HG03342 (cell line): ENCODE results near the gene LOXL3.
"Not testable (repeated sequence)": the region's sequence is repeated elsewhere in the genome, so short reads cannot be mapped to it uniquely, and the experiment has no call there.

Experiments used
- ATAC-seq: cut with Tn5 transposase; IDR thresholded peaks from one replicate; pipeline ENCODE4 v1.9.1; 2021; ENCODE audit warnings: mild to moderate bottlenecking, moderate library complexity; ENCODE audit not compliant: unreplicated experiment

Gene LOXL3

DNA sequence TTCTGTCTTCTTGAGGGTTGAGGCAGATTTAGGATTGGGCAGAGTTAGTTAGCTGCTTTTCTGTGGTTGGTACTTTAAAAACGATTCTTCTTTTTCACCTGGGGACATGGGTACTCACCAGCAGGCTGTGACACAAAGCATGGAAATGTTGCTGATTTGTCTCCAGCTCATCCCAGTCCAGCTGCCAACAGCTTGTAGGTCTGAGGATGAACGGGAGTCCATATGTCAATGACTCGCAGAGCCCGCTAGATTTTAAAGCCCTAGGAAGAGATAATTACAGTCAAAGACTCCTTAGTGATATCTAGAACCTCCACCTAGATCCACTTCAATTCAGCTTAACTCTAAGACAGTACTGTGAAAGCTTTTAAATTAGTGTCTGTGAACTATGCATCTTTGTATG lies 21.6 kb upstream of the LOXL3 start:
- no peak for ATAC-seq

DNA sequence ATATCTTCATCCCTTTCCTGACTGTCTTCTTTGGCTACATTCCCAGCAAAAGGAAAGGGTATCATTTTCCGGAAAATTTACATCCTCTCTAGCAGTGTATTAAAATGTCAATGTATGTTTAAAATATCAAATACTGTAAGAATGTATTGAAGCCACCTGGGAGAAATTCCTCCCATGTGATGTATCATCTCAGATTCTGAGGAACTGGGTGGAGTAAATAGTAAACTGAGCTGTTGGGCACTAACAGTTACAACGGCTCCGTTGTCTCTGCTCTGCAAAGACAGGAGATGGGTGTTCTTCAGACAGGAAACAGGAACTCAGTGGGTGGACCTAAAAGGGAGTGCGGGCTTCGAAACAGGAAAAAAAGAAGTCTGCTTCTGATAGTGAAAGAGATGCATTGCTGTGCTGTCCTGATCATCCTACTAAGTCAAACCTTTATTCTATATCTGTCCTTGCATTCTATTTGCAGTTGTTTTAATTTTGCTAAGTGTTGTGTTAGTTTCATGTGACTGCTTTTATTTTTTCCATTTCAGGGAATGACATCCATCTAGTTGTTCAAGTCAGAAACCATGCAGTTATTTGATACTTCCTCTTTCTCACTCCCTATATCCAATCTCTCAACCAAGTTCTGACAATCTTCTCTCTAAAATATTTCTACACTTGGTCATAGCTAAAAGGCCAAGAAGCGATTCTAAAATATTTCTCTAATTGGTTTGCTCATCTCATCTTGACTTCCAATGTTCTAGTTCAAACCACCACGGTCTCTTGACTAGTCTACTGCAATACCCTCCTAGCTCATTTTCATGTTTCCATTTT lies 20.2 kb upstream of the LOXL3 start:
- ATAC-seq, result peak; percentile 44

DNA sequence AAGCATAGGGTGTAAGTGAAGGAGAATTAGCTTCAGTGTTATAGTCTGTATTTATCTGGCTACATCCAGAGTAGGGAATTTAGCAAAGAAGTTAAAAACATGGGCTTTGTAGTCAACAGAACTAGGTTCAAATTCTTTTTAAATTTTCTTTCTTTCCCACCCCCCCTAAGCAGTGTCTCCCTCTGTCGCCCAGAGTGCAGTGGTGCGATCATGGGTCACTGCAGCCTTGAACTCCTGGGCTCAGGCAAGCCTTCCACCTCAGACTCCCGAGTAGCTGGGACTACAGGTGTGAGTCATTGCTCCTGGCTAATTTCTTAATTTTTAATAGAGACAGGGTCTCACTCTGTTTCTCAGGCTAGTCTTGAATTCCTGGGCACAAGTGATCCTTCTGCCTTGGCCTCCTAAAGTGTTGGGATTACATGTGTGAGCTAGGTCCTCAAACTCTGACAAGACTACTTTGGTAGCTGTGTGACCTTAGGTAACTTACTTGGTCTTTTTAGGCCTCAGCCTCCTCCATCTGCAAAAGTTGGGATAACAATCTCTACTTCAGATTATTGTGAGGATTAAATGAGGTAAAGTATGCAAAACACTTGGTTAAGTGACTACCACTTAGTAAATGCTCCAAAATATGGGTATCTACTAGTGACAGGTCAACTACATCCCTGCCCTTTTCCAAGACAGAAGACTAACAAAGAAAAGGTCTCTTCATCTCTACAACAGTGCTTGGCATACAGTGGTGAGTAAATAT lies 18.6 kb upstream of the LOXL3 start:
- ATAC-seq, result no peak

DNA sequence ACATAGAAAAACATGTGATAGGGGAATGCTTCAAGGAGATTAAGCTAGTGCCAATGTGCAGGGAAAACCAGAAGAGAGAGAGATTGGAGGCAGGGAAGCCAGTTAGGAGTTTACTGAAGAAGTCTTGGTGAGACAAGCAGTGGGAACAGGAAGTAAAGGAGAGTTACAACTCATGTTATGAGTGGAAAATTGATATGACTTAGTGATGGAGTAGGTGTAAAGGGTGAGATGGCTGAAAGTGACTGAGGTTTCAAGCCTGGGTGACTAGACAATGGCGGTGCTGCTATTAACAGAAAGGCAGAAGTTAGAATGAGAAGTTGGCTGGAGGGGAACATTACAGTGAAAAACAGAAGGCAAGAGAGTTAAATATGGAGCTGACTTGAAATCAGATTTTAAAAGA lies 17.3 kb upstream of the LOXL3 start:
- ATAC-seq, result peak; percentile 69

DNA sequence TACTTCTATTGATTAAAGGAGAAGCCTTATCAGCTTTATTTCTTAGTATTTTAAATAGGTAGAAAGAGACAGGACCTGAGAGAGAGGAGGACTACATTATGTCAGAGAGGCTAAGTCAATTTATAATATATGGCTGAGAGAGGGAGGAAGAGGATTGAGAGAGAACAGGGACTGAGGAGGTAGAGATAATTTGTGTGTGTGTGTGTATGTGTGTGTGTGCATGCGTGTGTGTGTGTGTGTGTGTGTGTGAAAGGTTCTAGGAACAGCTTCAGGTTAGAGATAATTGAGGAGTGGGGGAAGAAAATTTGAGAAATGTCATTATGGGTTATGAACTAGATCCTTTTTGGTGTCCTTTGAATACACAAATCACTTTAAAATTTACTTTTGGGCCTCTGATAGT lies 15.9 kb upstream of the LOXL3 start:
- ATAC-seq, result no peak

DNA sequence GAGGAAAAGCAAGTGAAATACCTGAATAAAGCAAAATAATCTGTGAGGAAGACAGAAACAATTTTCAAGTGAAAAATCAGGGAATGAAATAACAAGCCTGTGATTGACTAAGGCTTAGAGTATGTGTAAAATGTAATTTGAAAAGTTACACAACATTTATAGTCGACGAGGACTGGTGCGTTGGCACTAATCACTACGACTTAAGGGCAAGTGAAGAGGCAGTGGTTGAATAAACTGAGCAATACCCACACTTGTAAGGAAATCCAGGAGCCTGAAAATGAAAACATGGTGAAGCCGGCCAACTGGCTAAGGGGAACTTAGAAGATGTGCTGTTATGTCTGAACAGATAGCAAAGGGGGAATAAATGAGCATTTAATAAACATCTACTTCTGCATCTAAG lies 14.1 kb upstream of the LOXL3 start:
- no peak for ATAC-seq

DNA sequence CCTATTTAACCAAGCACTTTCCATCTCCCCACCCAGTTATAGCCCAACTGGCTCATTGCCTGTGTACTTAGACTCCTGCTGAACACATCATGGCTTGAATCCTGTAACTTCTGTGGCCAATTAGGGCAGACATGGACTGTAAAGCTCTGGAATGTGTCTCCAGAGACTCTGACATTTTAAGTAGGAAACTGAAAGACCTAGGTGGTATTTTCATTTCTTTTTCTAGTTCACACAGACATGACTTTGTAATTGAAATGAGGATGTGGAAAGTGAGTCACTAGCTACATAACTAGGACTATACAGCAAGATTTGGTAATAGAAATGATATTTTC lies 13.0 kb upstream of the LOXL3 start:
- ATAC-seq, result no peak

DNA sequence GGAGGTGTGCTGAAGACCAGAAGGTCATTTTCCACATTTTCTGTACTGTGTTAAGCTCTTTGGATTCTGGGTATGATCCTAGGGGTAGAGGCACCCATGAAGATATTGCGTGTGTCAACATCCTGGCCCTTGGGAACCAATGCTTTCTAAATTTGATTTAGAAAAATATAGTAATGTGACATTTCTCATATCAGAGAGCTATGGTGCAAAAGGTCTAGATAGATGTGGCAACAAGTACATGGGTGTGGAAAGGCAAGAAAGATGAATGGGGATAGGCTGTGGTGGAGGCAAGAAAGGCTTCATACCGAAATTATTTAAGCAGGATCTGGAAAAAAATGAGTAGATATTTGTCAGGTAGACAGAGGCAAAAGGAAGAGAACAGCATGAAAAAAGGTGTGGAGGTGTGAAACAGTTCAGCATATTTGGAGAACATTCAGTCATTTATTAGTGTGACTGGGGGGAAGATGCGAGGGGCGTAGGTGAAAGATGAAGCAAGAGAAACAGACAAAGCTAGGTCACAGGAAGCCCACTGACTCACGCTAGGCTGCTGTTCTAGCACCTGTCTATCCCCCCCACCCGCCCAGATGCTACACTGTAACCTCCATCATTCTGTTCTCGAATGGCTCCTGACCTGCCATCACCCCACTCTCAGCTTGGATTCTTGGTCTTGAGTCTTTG lies 12.5 kb upstream of the LOXL3 start:
- no peak for ATAC-seq

DNA sequence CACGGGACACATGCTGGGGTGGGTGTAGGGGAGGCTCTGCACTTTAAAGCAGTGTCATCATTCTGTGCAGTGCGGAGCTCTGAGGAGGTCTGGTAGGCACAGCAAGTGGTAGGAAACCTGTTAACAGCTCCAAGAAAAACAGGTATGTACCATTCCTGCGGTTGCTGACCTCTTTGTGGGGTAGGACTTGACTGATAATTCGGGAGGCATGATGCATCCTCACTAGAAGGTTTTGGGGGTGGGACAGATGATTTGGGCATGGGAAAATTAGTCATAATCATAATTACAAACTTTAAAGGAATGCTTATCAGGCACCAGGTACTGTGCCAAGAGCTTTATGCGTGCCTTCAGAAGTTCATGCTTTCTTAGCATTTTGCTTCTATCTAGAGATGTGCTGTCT lies 10.5 kb upstream of the LOXL3 start:
- ATAC-seq, result no peak

DNA sequence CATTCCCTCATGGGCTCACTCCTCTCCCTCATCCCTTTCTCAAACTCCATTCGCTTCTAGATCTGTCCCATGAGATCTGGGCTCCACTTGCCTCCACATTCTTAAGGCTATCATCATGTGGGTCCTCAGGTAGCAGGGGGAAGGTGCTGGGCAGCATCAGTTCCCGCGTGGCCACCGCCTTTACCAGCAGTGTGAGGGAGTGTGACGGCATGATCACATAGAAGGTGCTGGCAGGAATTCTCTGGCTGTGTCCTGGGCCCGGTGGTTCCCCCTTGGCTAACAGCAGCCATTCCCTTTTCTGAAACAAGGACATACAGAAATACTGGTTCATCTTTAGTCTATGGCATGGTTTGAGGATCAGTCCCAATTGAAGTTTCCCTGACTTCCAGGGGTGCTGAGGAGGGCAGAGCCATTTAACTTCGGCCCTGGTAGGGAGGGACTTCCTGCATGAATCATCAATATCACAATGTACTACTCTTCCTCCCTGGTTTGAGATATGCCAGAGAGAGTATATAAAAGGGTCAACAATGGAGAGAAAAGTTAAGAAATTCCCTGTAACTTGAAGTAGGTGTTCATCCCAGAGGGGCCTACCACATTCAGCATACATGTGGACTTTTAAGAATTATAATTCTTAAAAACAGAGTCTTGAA lies 8.5 kb upstream of the LOXL3 start:
- no peak for ATAC-seq

DNA sequence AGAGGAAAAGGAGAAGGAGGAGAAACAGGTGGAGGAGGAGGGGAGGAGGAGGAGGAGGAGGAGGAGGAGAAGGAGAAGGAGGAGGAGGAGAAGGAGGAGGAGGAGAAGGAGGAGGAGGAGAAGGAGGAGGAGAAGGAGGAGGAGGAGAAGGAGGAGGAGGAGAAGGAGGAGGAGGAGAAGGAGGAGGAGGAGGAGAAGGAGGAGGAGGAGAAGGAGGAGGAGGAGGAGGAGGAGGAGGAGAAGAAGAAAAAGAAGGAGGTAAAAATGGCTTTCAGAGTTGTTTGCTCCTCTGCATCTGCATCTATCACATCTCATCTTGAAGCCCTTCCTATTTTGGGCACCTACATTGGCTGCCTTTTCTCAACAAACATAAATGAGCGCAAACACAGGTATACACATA lies 7.3 kb upstream of the LOXL3 start:
- not testable (repeated sequence) for ATAC-seq

DNA sequence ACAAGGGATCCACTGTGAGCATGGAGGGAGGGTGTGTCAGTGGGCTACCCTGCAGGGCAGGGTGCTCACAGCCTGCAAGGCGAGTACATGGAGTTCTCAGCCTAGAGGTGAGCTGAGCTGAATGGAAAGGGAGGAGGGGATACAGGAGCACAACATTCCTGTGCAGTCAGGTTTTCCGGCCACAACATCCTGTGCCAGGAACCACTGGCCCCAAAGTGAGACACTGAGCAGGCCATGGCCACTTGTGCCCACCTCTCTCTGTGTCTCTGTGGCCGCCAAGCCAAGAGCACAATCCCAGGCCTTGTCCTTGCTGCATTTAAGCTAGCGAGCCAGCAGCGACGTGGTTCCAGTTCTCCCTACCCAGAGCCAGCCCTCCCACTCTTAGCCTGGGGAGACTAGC lies 6.8 kb upstream of the LOXL3 start:
- no peak for ATAC-seq

DNA sequence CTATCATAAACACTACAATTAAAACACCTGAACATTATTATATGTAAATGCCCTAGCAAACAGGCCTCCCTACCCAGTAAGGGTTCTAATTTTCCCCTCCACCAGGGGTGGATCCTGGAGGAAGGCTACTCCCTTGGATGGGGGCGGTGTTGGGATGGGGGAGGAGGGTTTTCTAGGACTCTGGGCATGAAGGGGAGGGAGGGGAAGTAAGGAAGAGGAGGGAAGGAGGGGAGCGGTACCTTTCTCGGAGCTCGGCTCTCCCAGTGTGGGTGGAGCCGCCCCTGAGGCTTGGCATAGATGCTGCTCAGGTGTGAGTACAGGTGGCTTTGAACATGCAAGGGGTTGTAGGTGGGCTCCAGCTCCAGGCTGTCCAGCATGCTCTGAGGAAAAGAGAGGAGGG lies 6.2 kb upstream of the LOXL3 start:
- no peak for ATAC-seq

DNA sequence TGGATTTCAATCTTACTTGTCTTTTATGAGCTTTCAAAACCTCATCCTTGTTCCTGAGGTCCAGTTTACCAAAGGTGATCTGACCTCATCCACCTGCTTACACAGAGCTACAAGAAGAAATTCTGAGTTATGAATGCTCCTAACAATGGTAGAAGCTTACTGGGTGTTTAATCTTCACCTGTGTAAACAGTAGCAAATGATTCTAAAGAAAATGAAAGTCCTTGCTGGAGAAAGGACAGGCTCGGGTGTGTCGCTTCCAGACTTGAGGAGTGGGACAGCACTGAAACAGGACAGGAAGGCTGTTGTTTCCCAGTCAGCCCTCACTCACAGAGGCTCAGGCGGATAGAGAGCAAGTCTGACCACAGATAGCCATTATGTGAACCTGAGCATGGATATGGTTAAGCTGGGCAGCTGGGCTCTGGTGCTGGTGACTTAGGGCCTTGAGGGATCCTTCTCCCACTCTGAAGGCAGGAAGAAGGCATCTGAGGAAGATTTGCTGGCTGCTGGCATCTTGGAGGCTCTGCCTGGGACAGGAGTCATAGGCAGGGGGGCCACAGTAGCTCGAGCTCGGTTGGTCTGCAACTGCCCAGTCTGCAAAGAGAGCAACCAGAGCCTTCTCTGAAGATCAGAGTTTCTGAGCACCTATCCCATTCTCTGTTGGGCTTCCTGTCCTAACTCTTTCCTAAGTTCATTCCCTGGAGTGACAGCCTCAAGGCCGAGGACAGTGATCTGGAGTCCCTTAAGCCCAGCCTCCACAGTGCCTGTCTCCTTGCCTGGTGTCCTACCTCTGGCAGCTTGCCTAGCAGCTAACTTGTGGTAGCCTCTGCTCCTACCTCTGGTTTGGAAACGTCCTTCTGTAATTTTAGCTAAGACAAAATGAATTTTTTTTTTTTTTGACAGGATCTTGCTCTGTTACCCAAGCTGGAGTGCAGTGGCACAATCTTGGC lies 4.8 kb upstream of the LOXL3 start:
- ATAC-seq, result no peak

DNA sequence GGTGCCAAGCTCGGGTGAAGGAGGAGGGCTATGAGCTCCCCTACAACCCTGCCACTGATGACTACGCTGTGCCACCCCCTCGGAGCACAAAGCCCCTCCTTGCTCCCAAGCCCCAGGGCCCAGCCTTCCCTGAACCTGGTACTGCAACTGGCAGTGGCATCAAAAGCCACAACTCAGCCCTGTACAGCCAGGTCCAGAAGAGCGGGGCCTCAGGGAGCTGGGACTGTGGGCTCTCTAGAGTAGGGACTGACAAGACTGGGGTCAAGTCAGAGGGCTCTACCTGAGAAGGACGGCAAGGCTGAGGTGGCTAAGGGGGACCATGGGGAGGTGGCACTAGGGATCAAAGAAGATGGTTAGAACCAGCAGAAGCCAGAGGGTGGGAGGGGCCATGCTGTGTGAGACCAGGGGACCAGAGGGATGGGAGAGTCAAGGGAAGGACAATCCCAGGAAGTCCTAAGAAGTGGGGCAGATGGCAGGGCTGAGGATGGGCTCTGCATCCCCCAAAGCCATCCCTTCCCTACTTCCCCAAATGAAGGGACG lies 3.2 kb upstream of the LOXL3 start:
- no peak for ATAC-seq

DNA sequence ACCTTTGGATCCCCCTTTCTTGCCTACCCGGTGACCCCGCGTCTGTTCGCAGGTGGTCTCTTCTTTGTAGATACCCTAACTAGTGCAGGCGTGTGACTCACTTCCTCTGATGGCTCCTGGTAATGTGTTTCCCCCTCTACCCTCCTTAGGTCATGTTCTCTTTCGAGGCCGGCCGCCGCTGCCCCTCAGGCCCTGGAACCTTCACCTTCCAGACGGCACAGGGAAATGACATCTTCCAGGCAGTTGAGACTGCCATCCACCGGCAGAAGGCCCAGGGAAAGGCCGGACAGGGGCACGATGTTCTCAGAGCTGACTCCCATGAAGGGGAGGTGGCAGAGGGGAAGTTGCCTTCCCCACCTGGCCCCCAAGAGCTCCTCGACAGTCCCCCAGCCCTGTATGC lies 2.4 kb upstream of the LOXL3 start:
- no peak for ATAC-seq

DNA sequence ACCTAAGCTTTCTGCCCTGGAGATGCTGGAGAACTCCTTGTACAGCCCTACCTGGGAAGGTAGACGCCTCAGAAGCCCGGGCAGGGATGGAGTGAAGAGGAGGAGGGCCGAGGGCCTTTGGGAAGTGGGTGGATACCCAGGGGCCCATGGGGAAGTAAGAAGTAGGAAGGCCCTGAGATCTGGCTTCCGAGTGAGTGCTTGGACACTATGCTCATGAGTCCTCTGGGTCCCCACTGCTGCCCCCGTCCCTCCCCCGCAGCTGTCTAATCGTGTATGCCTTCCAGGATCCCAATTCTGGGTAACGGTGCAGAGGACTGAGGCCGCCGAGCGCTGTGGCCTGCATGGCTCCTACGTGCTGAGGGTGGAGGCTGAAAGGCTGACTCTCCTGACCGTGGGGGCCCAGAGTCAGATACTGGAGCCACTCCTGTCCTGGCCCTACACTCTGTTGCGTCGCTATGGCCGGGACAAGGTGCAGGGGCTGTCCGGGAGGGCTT lies 1.9 kb upstream of the LOXL3 start:
- ATAC-seq, result no peak

DNA sequence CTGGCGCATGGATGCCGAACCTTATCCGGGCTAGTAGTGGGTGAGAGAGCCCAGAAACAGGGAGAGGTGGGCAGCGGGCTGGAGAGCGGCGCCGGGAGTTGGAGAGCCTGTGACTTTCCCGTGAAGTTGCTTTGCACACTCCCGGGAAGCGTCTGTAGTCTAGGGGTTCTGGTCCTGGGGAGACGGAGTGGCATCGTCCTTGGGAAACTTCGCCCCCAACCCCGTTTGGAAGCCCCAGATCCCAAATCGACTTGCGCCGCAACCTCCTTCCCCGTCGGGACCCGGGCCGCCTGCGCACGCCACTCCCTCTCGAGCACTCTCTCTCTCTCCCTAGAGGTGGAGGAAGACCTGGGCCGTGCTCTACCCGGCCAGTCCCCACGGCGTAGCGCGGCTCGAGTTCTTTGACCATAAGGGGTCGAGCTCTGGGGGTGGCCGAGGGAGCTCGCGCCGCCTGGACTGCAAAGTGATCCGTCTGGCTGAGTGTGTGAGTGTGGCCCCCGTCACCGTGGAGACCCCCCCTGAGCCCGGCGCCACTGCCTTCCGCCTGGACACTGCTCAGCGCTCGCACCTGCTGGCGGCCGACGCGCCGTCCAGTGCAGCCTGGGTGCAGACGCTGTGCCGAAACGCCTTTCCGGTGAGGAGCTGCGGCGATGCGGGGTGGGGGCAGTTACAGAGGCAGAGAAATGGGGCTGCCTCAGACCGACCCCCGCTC lies 1.2 kb upstream of the LOXL3 start:
- ATAC-seq, result no peak
